Caco-2 (cell line): ENCODE data around the gene CRTC1. TPM values are rescaled to one million over a fixed set of nuclear protein-coding genes. Genes with fewer than 3 reads are reported as not detected.

Experiments
- BruUV-seq: library from RNA; stranded (reverse); fragments of 400-500 nt; replicated peaks from 2 replicates; lab custom pipeline; 2021; lab: Mats Ljungman, UMichigan
- CTCF ChIA-PET: fragments of 300-600 bp; sonication (Branson Sonifier 250); formaldehyde crosslinking; loops from one replicate; lab custom pipeline; 2022; ENCODE audit warnings: antibody characterized with exemption; lab: Charles Lee
- POLR2A ChIA-PET: fragments of 300-600 bp; sonication (Branson Sonifier 250); formaldehyde crosslinking; loops from one replicate; lab custom pipeline; 2022; ENCODE audit warnings: antibody characterized with exemption; lab: Charles Lee
- DNase-seq, 2 experiments: peaks; one replicate each; pipeline versions ENCODE4 v3.0.0 to v3.0.0-alpha.2; 2020 to 2022
- H3K27me3 ChIP-seq: replicated peaks from 2 replicates; pipeline ENCODE4 v1.6.0; 2011; ENCODE audit warnings: low read length; ENCODE audit not compliant: control insufficient read depth, insufficient read depth
- H3K36me3 ChIP-seq: 2 replicates; pipeline ENCODE4 v1.5.1; 2011; ENCODE audit warnings: low read length; ENCODE audit not compliant: control insufficient read depth, insufficient read depth
- H3K4me1 ChIP-seq: fragments of 250-450 bp; sonication (Bioruptor Pico); 2 replicates; pipeline ENCODE4 v1.5.1; 2020; ENCODE audit warnings: mild to moderate bottlenecking
- H3K4me3 ChIP-seq: 2 replicates; pipeline ENCODE4 v1.5.1; 2011; ENCODE audit warnings: low read depth, mild to moderate bottlenecking, control low read depth, low read length
- H3K9me3 ChIP-seq: fragments of 250-450 bp; sonication (Bioruptor Pico); 2 replicates; pipeline ENCODE4 v1.5.1; 2020; ENCODE audit warnings: mild to moderate bottlenecking, moderate library complexity
- H3K27ac Mint-ChIP-seq: one replicate; pipeline ENCODE4 v1.8.0; 2022; ENCODE audit warnings: mixed read lengths; ENCODE audit not compliant: unreplicated experiment
- H3K27me3 Mint-ChIP-seq: one replicate; pipeline ENCODE4 v1.8.0; 2022; ENCODE audit warnings: mixed read lengths; ENCODE audit not compliant: insufficient read depth, unreplicated experiment
- H3K36me3 Mint-ChIP-seq: one replicate; pipeline ENCODE4 v1.8.0; 2022; ENCODE audit warnings: mild to moderate bottlenecking, mixed read lengths; ENCODE audit not compliant: insufficient read depth, unreplicated experiment
- H3K4me1 Mint-ChIP-seq: one replicate; pipeline ENCODE4 v1.8.0; 2022; ENCODE audit warnings: low read depth, mixed read lengths; ENCODE audit not compliant: unreplicated experiment
- H3K4me3 Mint-ChIP-seq: one replicate; pipeline ENCODE4 v1.8.0; 2022; ENCODE audit warnings: mild to moderate bottlenecking, moderate library complexity, mixed read lengths; ENCODE audit not compliant: unreplicated experiment
- H3K9me3 Mint-ChIP-seq: one replicate; pipeline ENCODE4 v1.8.0; 2022; ENCODE audit warnings: mixed read lengths; ENCODE audit not compliant: unreplicated experiment
- intact Hi-C: fragments of 100-400 bp; cut with micrococcal nuclease; formaldehyde crosslinking; loops from one replicate; pipeline ENCODE4 v1.10.0; 2022; ENCODE audit not compliant: unreplicated experiment
- total RNA-seq: library from RNA; stranded (reverse); gene quantifications from 2 replicates; pipeline ENCODE4 v1.2.3, GENCODE V29; 2022
- TF ChIP-seq, protein P1 (sequence below), 2 experiments: fragments of 200-600 bp in 1 of 2; IDR thresholded peaks; 1 replicate in 1 of 2; 2 replicates in 1 of 2; pipeline versions ENCODE4 v1.5.1 to v1.8.0; 2011 to 2022; ENCODE audit warnings: antibody characterized with exemption in 1 of 2, control low read depth in 1 of 2, inconsistent platforms in 1 of 2, low read depth in 1 of 2, low read length in 1 of 2, mild to moderate bottlenecking in 1 of 2, moderate library complexity in 1 of 2; ENCODE audit not compliant: insufficient read depth in 1 of 2, severe bottlenecking in 1 of 2, unreplicated experiment in 1 of 2

CRTC1 gene
- total RNA-seq, 1 experiment from 2014 or later: 13.8 TPM

DNA sequence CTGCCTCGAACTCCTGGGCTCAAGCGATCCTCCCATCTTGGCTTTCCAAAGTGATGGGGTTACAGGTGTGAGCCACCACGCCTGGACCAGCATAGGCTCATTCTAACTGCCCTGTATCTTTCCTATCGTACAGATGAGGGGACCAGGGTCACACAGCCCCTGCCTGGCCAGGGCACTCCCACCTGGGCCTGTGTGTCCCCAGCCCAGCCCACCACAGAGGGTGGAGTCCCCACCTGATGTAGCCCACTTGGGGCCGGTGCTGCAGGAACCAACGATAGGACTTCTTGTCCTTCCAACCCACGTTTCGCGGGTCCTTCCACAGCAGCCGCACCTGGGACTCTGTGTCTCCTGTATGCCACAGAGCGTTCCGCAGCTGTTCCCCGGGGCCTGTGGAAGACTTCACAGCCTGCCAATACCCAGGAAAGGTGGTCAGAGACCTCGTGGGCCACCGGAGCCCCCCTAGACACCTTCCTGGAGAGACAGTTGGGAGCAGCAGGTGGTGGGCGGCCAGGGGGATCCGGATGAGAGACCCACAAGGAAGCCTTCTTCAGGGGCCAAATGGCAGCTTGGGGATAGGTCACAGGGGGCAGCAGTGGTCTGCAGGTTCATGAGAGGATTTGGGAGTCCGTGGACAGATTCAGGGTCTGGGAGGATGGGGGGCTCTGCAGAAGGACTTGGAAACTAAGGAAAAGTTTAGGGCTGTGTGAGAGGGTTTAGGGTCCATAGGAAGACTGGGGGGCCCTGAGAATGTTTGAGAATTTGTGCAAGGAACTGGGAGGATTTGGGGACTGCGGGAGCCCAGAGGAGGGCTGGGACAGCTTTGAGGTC lies 100.7 kb downstream of the CRTC1 start:
- no peaks in the 10 kb centered on the region for H3K36me3 Mint-ChIP-seq
- H3K4me3 ChIP-seq: no peak overlapping the region
- H3K9me3 Mint-ChIP-seq: no peaks in the 10 kb centered on the region
- peaks cover 10% of the 10 kb centered on the region for H3K27me3 Mint-ChIP-seq
- H3K4me1 ChIP-seq: 0 out of 2 replicates have a peak, but pooled peaks cover 5% of the 10 kb centered on the region
- H3K9me3 ChIP-seq: no peaks in the 10 kb centered on the region
- no peaks in the 10 kb centered on the region for H3K36me3 ChIP-seq
- H3K4me1 Mint-ChIP-seq: peaks cover 8% of the 10 kb centered on the region
- TF ChIP-seq, protein P1, sequence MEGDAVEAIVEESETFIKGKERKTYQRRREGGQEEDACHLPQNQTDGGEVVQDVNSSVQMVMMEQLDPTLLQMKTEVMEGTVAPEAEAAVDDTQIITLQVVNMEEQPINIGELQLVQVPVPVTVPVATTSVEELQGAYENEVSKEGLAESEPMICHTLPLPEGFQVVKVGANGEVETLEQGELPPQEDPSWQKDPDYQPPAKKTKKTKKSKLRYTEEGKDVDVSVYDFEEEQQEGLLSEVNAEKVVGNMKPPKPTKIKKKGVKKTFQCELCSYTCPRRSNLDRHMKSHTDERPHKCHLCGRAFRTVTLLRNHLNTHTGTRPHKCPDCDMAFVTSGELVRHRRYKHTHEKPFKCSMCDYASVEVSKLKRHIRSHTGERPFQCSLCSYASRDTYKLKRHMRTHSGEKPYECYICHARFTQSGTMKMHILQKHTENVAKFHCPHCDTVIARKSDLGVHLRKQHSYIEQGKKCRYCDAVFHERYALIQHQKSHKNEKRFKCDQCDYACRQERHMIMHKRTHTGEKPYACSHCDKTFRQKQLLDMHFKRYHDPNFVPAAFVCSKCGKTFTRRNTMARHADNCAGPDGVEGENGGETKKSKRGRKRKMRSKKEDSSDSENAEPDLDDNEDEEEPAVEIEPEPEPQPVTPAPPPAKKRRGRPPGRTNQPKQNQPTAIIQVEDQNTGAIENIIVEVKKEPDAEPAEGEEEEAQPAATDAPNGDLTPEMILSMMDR (IDR thresholded peaks at IDR 0.05; ENCODE audit: insufficient read depth in 1 of 2, low read depth in 1 of 2, low read length in 1 of 2, severe bottlenecking in 1 of 2, unreplicated experiment in 1 of 2): no peak
- no TSS peak for BruUV-seq
- no peak for DNase-seq
- CTCF ChIA-PET: no interaction called here
- H3K27me3 ChIP-seq: peaks cover 1% of the 10 kb centered on the region
- intact Hi-C loops: no loop called here
- peak overlapping the region; percentile 17 for H3K4me3 Mint-ChIP-seq
- no peak overlapping the region for H3K27ac Mint-ChIP-seq
- POLR2A ChIA-PET: no interaction called here

- peaks cover 12% of the 10 kb centered on the region for H3K4me1 Mint-ChIP-seq
- no peak for DNase-seq
- no peak overlapping the region for H3K4me3 Mint-ChIP-seq
- intact Hi-C loops: no loop called here
- TF ChIP-seq, protein P1 (IDR thresholded peaks at IDR 0.05; ENCODE audit: insufficient read depth in 1 of 2, low read depth in 1 of 2, low read length in 1 of 2, severe bottlenecking in 1 of 2, unreplicated experiment in 1 of 2): no peak
- Histone ChIP-seq H3K4me3 (no peak overlapping the region), H3K9me3 (no peaks in the 10 kb centered on the region), H3K36me3 (no peaks in the 10 kb centered on the region), H3K4me1 (0 out of 2 replicates have a peak, but pooled peaks cover 5% of the 10 kb centered on the region), H3K27me3 (peaks cover 2% of the 10 kb centered on the region)
- no peaks in the 10 kb centered on the region for H3K9me3 Mint-ChIP-seq
- POLR2A ChIA-PET: no interaction called here
- CTCF ChIA-PET: no interaction called here
- no peak overlapping the region for H3K27ac Mint-ChIP-seq
- peaks cover 12% of the 10 kb centered on the region for H3K27me3 Mint-ChIP-seq
- BruUV-seq: no TSS peak
- H3K36me3 Mint-ChIP-seq: no peaks in the 10 kb centered on the region
Measured at GRCh38 chr19:18784786-18785120, 101.3 kb downstream of the CRTC1 start.

GRCh38 chr19:18785179-18786124 lies 102.0 kb downstream of the CRTC1 start:
- TF ChIP-seq, protein P1 (IDR thresholded peaks at IDR 0.05; ENCODE audit: insufficient read depth in 1 of 2, low read depth in 1 of 2, low read length in 1 of 2, severe bottlenecking in 1 of 2, unreplicated experiment in 1 of 2): no peak
- Mint-ChIP-seq H3K4me1 (peaks cover 18% of the 10 kb centered on the region), H3K36me3 (no peaks in the 10 kb centered on the region), H3K27ac (no peak overlapping the region), H3K27me3 (peaks cover 17% of the 10 kb centered on the region), H3K9me3 (no peaks in the 10 kb centered on the region), H3K4me3 (peak overlapping the region; percentile 57)
- no TSS peak for BruUV-seq
- Histone ChIP-seq H3K4me1 (peaks cover 8% of the 10 kb centered on the region; the same call in 1 of the 2 replicates), H3K4me3 (no peak overlapping the region), H3K36me3 (no peaks in the 10 kb centered on the region), H3K9me3 (no peaks in the 10 kb centered on the region), H3K27me3 (peaks cover 2% of the 10 kb centered on the region)
- peak; percentile 80 to 88 for DNase-seq
- ChIA-PET POLR2A (no interaction called here), CTCF (no interaction called here)
- intact Hi-C loops: no loop called here
